ENCODE measurements around the gene ELF4. TPM values are rescaled to one million over a fixed set of nuclear protein-coding genes. Genes with fewer than 3 reads are reported as not detected.

The ELF4 gene
- total RNA-seq, result 9.1 TPM
- 7.2 TPM for polyA plus RNA-seq
- long read RNA-seq, donor 1, result 0 reads
- long read RNA-seq, donor 2, full-length matches to known transcripts, result 8 of 20 reads
- long read RNA-seq, donor 2, partial matches to known transcripts, result 12 of 20 reads
- long read RNA-seq, donor 2, other reads (novel, unspliced or antisense), result 0 of 20 reads
- long read RNA-seq, donor 3, full-length matches to known transcripts, result 1 of 1 reads
- long read RNA-seq, donor 3, partial matches to known transcripts, result 0 of 1 reads
- long read RNA-seq, donor 3, other reads (novel, unspliced or antisense), result 0 of 1 reads
- long read RNA-seq, donor 4, full-length matches to known transcripts, result 2 of 2 reads
- long read RNA-seq, donor 4, partial matches to known transcripts, result 0 of 2 reads
- long read RNA-seq, donor 4, other reads (novel, unspliced or antisense), result 0 of 2 reads
- long read RNA-seq, donor 5, full-length matches to known transcripts, result 1 of 1 reads
- long read RNA-seq, donor 5, partial matches to known transcripts, result 0 of 1 reads
- long read RNA-seq, donor 5, other reads (novel, unspliced or antisense), result 0 of 1 reads
- long read RNA-seq, donor 6, full-length matches to known transcripts, result 3 of 3 reads
- long read RNA-seq, donor 6, partial matches to known transcripts, result 0 of 3 reads
- long read RNA-seq, donor 6, other reads (novel, unspliced or antisense), result 0 of 3 reads
- long read RNA-seq, donor 7, full-length matches to known transcripts, result 3 of 3 reads
- long read RNA-seq, donor 7, partial matches to known transcripts, result 0 of 3 reads
- long read RNA-seq, donor 7, other reads (novel, unspliced or antisense), result 0 of 3 reads
- long read RNA-seq, donor 8, full-length matches to known transcripts, result 1 of 1 reads
- long read RNA-seq, donor 8, partial matches to known transcripts, result 0 of 1 reads
- long read RNA-seq, donor 8, other reads (novel, unspliced or antisense), result 0 of 1 reads
- long read RNA-seq, donor 9, full-length matches to known transcripts, result 1 of 1 reads
- long read RNA-seq, donor 9, partial matches to known transcripts, result 0 of 1 reads
- long read RNA-seq, donor 9, other reads (novel, unspliced or antisense), result 0 of 1 reads
- long read RNA-seq, donor 10, full-length matches to known transcripts, result 3 of 3 reads
- long read RNA-seq, donor 10, partial matches to known transcripts, result 0 of 3 reads
- long read RNA-seq, donor 10, other reads (novel, unspliced or antisense), result 0 of 3 reads

DNA sequence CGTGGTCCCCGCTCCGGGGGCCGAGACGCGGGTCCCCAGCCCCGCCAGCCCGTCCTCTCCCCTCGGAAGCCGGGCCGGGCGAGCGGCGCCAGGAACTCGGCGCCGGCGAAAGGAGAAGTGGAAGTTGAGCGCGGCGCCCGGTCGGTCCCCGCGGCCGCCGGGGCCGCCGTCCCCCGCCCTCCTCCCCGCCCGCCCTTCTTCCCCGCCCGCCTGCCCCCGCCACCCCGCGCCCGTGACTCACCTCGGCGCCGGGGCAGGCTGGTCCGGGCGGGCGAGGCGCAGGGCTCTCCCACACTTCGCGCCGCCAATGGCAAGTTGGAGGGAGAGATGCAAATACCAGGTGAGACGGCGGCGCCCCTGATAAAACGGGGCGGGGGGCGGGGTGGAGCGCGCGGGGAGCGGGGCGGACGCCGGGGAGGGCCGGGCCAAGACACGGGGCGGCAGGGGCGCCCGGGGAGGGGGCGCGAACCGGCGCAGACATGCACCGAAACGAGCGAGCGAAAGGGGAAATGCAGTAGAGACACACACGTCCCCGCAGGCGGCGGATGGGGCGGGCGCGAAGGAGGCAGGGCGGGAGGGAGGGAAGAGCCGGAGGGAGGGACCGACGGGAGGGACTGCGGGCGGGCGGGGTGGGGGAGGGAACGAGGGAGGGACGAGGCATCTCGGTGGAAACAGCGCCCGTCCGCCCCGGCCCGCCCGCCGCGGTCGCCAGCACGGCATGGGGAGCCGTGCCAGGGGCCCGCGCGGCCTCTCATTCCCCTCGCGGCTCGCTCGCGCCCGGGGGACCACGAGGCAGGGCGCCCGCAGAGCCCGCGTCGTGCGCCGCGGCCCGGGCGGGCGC is at the start of gene ELF4:
ELF4 (minus strand) TSS at position 119 of the 841 bp plus-strand sequence. CDS start 29,167 bp downstream, outside the sequence.
- Histone ChIP-seq H3K36me3 (ENCODE audit: control insufficient read depth in 2 of 2, insufficient read depth in 2 of 2, low read length in 1 of 2) (no peaks in the 10 kb centered on the region), H3K27me3 (ENCODE audit: control insufficient read depth in 2 of 2, insufficient read depth in 1 of 2, low read length in 1 of 2) (peaks cover 0 to 13% of the 10 kb centered on the region in 2 donors), H3K4me3 (ENCODE audit: low read length in 2 of 2) (peak within 1 kb of the TSS; percentile 67), H3K27ac (ENCODE audit: low read depth in 1 of 2, low read length in 1 of 2) (peak within 1 kb of the TSS; percentile 51 to 70), H3K4me1 (ENCODE audit: control insufficient read depth in 2 of 2, insufficient read depth in 2 of 2, low read length in 2 of 2) (peaks cover 4 to 21% of the 10 kb centered on the region in 2 donors), H3K9me3 (ENCODE audit: control insufficient read depth in 2 of 2, insufficient read depth in 1 of 2, low read length in 1 of 2) (no peaks in the 10 kb centered on the region)
- peak in 2 of 9 donors; percentile 49 to 68 for DNase-seq (ENCODE audit: low read depth in 6 of 9, low spot score in 9 of 9)
- under 1% methylated on average over 65 of the region's 123 CpGs for WGBS

DNA sequence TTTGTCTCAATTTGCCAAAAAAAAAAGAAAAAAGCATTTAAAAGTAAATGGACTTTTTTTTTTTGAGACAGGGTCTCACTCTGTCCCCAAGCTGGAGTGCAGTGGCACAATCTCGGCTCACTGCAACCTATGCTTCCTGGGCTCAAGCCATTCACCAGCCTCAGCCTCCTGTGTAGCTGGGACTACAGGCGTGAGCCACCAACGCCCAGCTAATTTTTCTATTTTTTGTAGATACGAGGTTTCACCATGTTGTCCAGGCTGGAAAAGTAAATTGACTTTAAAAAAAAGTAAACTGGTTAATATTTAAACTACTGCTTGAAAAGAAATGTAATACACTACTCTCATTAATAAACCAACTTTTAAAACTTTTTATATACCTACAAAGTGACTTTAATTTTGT is 49.5 kb upstream of the ELF4 start:
- H3K4me3 ChIP-seq (ENCODE audit: low read length in 2 of 2), result no peak overlapping the region
- no peak for DNase-seq (ENCODE audit: low read depth in 6 of 9, low spot score in 9 of 9)
- peaks cover 0 to 8% of the 10 kb centered on the region in 2 donors for H3K36me3 ChIP-seq (ENCODE audit: control insufficient read depth in 2 of 2, insufficient read depth in 2 of 2, low read length in 1 of 2)
- H3K9me3 ChIP-seq (ENCODE audit: control insufficient read depth in 2 of 2, insufficient read depth in 1 of 2, low read length in 1 of 2), result no peaks in the 10 kb centered on the region
- H3K4me1 ChIP-seq (ENCODE audit: control insufficient read depth in 2 of 2, insufficient read depth in 2 of 2, low read length in 2 of 2), result peaks cover 3 to 5% of the 10 kb centered on the region in 2 donors
- H3K27me3 ChIP-seq (ENCODE audit: control insufficient read depth in 2 of 2, insufficient read depth in 1 of 2, low read length in 1 of 2), result no peaks in the 10 kb centered on the region
- no peak overlapping the region for H3K27ac ChIP-seq (ENCODE audit: low read depth in 1 of 2, low read length in 1 of 2)
- 97% methylated on average over 4 of the region's 4 CpGs for WGBS

DNA sequence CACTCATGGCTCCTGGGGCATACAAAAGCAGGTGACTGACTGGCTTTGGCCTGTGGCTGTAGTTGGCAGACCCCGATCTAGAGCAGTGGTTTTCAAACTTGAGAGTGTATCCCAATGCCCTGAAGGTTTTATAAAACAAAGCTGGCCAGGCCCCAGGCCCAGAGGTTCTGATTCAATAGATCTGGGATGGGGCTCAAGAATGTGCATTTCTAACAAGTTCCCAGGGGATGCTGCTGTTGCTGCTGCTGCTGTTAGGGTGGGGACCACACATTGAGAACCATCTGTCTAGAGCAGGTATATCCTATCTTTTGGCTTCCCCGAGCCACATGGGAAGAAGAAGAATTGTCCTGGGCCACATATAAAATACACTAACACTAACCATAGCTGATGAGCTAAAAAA is 48.0 kb upstream of the ELF4 start:
- Histone ChIP-seq H3K4me1 (ENCODE audit: control insufficient read depth in 2 of 2, insufficient read depth in 2 of 2, low read length in 2 of 2) (no peaks in the 10 kb centered on the region), H3K4me3 (ENCODE audit: low read length in 2 of 2) (no peak overlapping the region), H3K36me3 (ENCODE audit: control insufficient read depth in 2 of 2, insufficient read depth in 2 of 2, low read length in 1 of 2) (peaks cover 0 to 12% of the 10 kb centered on the region in 2 donors), H3K27ac (ENCODE audit: low read depth in 1 of 2, low read length in 1 of 2) (no peak overlapping the region), H3K9me3 (ENCODE audit: control insufficient read depth in 2 of 2, insufficient read depth in 1 of 2, low read length in 1 of 2) (no peaks in the 10 kb centered on the region), H3K27me3 (ENCODE audit: control insufficient read depth in 2 of 2, insufficient read depth in 1 of 2, low read length in 1 of 2) (no peaks in the 10 kb centered on the region)
- 99% methylated on average over 2 of the region's 2 CpGs for WGBS
- DNase-seq (ENCODE audit: low read depth in 6 of 9, low spot score in 9 of 9), result no peak

DNA sequence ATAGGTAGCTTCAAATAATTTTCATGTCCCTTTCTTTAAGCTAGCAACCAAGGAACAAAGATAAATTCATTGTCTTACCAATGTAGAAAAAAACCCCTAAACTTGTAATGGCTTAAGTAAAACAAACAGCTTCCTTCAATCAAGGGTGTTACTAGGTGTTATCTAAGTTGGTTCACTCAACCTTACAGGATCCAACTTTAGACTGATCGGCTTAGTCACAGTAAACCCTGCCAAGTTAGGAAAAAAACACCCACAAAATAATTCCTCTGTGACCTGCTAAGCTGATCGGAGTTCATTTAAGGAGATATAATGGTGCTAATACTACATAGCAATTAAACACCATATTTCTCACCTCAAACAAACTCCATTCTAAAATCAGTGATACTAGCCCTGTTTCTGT is 45.3 kb upstream of the ELF4 start:
- no peaks in the 10 kb centered on the region for H3K9me3 ChIP-seq (ENCODE audit: control insufficient read depth in 2 of 2, insufficient read depth in 1 of 2, low read length in 1 of 2)
- H3K27ac ChIP-seq (ENCODE audit: low read depth in 1 of 2, low read length in 1 of 2), result no peak overlapping the region
- WGBS, result 96% methylated on average over 2 of the region's 2 CpGs
- no peaks in the 10 kb centered on the region for H3K4me1 ChIP-seq (ENCODE audit: control insufficient read depth in 2 of 2, insufficient read depth in 2 of 2, low read length in 2 of 2)
- no peak for DNase-seq (ENCODE audit: low read depth in 6 of 9, low spot score in 9 of 9)
- peaks cover 0 to 12% of the 10 kb centered on the region in 2 donors for H3K36me3 ChIP-seq (ENCODE audit: control insufficient read depth in 2 of 2, insufficient read depth in 2 of 2, low read length in 1 of 2)
- H3K27me3 ChIP-seq (ENCODE audit: control insufficient read depth in 2 of 2, insufficient read depth in 1 of 2, low read length in 1 of 2), result no peaks in the 10 kb centered on the region
- H3K4me3 ChIP-seq (ENCODE audit: low read length in 2 of 2), result no peak overlapping the region

DNA sequence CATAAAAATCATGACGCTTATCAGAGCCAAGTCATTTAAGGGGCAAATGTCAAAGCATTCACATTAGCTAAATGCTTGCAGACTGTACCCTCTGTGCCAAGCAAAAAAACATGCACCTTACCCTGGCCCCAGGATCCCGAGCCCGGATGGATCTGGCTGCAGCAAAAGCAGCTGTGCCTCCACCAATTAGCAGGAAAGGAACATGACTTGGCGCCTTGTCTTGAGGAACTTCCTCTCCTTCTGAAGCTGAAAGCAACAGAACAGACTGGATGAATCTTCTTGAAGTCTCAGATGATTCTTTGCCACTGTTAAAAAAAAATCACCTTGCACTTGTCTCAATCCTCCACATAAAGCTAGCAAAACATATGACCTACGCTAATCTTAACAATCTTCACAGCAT is 37.3 kb upstream of the ELF4 start:
- WGBS, result 67% methylated on average over 5 of the region's 5 CpGs
- no peaks in the 10 kb centered on the region for H3K4me1 ChIP-seq (ENCODE audit: control insufficient read depth in 2 of 2, insufficient read depth in 2 of 2, low read length in 2 of 2)
- no peaks in the 10 kb centered on the region for H3K9me3 ChIP-seq (ENCODE audit: control insufficient read depth in 2 of 2, insufficient read depth in 1 of 2, low read length in 1 of 2)
- no peak overlapping the region for H3K27ac ChIP-seq (ENCODE audit: low read depth in 1 of 2, low read length in 1 of 2)
- peak in 1 of 9 donors; percentile 25 for DNase-seq (ENCODE audit: low read depth in 6 of 9, low spot score in 9 of 9)
- no peak overlapping the region for H3K4me3 ChIP-seq (ENCODE audit: low read length in 2 of 2)
- no peaks in the 10 kb centered on the region for H3K27me3 ChIP-seq (ENCODE audit: control insufficient read depth in 2 of 2, insufficient read depth in 1 of 2, low read length in 1 of 2)
- H3K36me3 ChIP-seq (ENCODE audit: control insufficient read depth in 2 of 2, insufficient read depth in 2 of 2, low read length in 1 of 2), result peaks cover 17 to 38% of the 10 kb centered on the region in 2 donors

DNA sequence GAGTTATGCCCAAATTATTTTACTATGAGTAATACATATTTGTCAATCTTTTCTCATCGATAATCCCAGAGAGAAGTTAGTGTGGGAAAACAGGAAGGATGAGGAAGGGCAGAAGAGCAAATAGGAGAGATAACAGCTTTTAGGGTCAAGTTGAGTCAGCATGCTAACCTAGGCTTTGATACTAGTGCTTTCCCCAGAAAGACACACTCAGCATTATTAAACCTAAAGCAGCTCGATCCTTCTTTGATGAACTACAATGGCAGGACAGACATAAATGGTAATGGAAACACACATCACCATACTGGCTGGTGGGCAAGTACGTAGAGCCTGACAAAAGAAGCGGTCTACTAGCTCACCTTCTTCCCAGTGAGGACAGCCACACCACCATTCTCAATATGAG is 34.8 kb upstream of the ELF4 start:
- H3K9me3 ChIP-seq (ENCODE audit: control insufficient read depth in 2 of 2, insufficient read depth in 1 of 2, low read length in 1 of 2), result no peaks in the 10 kb centered on the region
- H3K27ac ChIP-seq (ENCODE audit: low read depth in 1 of 2, low read length in 1 of 2), result no peak overlapping the region
- H3K27me3 ChIP-seq (ENCODE audit: control insufficient read depth in 2 of 2, insufficient read depth in 1 of 2, low read length in 1 of 2), result no peaks in the 10 kb centered on the region
- WGBS, result 96% methylated on average over 4 of the region's 4 CpGs
- no peak overlapping the region for H3K4me3 ChIP-seq (ENCODE audit: low read length in 2 of 2)
- peaks cover 21 to 46% of the 10 kb centered on the region in 2 donors for H3K36me3 ChIP-seq (ENCODE audit: control insufficient read depth in 2 of 2, insufficient read depth in 2 of 2, low read length in 1 of 2)
- DNase-seq (ENCODE audit: low read depth in 6 of 9, low spot score in 9 of 9), result no peak
- no peaks in the 10 kb centered on the region for H3K4me1 ChIP-seq (ENCODE audit: control insufficient read depth in 2 of 2, insufficient read depth in 2 of 2, low read length in 2 of 2)

DNA sequence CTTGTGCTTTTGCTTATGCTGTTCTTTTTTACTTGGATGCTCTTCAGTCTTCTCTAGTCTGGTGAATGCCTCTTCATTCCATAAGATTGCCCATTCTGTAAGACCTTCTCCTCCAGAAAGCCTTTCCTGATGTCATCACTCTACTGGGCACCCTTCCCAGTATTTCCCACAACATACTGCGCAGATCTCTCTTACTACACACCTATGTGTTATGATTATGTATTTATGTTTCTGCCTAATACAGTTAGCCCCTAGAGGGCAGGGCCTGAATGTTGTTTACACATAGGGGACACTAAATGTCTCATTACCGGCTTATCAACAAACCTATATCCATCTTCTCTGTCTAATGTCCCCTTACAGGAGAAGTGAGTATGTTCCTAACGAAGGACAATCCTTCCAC is 34.2 kb upstream of the ELF4 start:
- Histone ChIP-seq H3K4me3 (ENCODE audit: low read length in 2 of 2) (no peak overlapping the region), H3K36me3 (ENCODE audit: control insufficient read depth in 2 of 2, insufficient read depth in 2 of 2, low read length in 1 of 2) (peaks cover 21 to 49% of the 10 kb centered on the region in 2 donors), H3K27me3 (ENCODE audit: control insufficient read depth in 2 of 2, insufficient read depth in 1 of 2, low read length in 1 of 2) (no peaks in the 10 kb centered on the region), H3K9me3 (ENCODE audit: control insufficient read depth in 2 of 2, insufficient read depth in 1 of 2, low read length in 1 of 2) (no peaks in the 10 kb centered on the region), H3K27ac (ENCODE audit: low read depth in 1 of 2, low read length in 1 of 2) (no peak overlapping the region), H3K4me1 (ENCODE audit: control insufficient read depth in 2 of 2, insufficient read depth in 2 of 2, low read length in 2 of 2) (no peaks in the 10 kb centered on the region)
- DNase-seq (ENCODE audit: low read depth in 6 of 9, low spot score in 9 of 9), result no peak
- 96% methylated on average over 3 of the region's 3 CpGs for WGBS

DNA sequence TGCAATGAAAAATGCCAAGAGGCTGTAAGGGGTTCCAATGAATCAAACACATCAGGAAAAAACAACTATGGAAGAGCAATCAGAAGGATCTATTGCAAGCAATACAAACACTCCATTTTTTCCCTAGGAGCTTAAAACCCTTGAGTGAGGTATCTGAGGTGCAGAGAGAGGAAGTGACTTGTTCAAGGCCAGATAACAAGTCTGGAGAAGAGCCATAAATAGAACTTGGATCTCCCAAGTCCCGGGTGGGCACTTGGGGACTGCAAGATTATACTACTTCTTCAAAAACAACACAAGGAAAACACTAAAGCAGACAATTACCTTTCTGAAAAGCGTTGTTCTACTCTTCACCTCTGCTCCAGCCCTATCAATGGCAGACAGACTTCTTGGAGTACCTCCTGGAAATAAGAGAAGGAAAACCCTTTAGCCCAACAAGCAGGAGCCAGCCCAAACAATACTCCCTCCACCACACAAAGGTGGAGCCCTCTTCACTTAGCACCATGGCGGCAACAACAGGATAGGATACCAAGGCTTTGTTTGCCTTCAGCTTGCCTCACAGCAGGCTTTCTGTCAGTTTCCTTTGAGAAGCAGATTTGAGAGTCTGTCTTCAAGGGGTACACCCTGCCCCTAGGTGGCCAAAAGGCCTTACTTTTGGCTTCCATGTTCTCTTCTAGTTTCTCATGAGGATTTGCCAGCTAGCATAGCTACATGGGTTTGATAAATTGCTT is 29.3 kb upstream of the ELF4 start:
- 72% methylated on average over 3 of the region's 3 CpGs for WGBS
- no peaks in the 10 kb centered on the region for H3K27me3 ChIP-seq (ENCODE audit: control insufficient read depth in 2 of 2, insufficient read depth in 1 of 2, low read length in 1 of 2)
- H3K36me3 ChIP-seq (ENCODE audit: control insufficient read depth in 2 of 2, insufficient read depth in 2 of 2, low read length in 1 of 2), result peaks cover 27 to 50% of the 10 kb centered on the region in 2 donors
- H3K4me3 ChIP-seq (ENCODE audit: low read length in 2 of 2), result no peak overlapping the region
- no peak for DNase-seq (ENCODE audit: low read depth in 6 of 9, low spot score in 9 of 9)
- no peaks in the 10 kb centered on the region for H3K4me1 ChIP-seq (ENCODE audit: control insufficient read depth in 2 of 2, insufficient read depth in 2 of 2, low read length in 2 of 2)
- H3K27ac ChIP-seq (ENCODE audit: low read depth in 1 of 2, low read length in 1 of 2), result no peak overlapping the region
- no peaks in the 10 kb centered on the region for H3K9me3 ChIP-seq (ENCODE audit: control insufficient read depth in 2 of 2, insufficient read depth in 1 of 2, low read length in 1 of 2)
